ENCODE results near the gene TRIM40.

Gene TRIM40

DNA sequence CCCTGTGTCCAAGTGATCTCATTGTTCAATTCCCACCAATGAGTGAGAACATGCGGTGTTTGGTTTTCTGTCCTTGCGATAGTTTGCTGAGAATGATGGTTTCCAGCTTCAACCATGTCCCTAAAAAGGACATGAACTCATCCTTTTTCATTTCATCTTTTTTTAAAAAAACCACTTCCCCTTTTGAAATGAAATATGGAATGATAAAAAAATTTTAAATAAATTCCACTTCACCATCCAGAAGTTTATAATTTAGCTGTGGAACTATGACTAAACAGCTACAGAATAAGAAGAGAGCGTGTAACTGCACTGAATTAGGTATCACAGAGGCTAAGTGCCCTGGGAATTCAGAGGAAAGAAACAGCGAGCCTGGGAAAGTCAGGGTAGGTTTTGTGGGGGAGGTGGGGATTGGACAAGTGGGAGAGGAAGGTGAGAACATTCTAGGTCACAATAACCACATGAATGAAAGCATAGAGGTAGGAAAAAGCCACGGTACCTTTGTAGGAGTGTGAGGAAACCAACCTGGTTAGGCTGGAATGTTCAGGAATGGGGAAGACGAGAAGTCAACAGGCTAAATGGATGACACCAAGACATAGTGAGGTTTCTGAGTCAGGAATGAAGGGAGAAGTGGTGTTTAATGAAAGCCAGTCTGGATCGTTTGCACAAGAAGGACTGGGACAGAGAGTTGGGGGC, 14.1 kb downstream of the TRIM40 start:
- H3K4me1 ChIP-seq (ENCODE audit: insufficient read depth, low read length) = no peaks in the 10 kb centered on the region; the same call in 1 of the 2 replicates

DNA sequence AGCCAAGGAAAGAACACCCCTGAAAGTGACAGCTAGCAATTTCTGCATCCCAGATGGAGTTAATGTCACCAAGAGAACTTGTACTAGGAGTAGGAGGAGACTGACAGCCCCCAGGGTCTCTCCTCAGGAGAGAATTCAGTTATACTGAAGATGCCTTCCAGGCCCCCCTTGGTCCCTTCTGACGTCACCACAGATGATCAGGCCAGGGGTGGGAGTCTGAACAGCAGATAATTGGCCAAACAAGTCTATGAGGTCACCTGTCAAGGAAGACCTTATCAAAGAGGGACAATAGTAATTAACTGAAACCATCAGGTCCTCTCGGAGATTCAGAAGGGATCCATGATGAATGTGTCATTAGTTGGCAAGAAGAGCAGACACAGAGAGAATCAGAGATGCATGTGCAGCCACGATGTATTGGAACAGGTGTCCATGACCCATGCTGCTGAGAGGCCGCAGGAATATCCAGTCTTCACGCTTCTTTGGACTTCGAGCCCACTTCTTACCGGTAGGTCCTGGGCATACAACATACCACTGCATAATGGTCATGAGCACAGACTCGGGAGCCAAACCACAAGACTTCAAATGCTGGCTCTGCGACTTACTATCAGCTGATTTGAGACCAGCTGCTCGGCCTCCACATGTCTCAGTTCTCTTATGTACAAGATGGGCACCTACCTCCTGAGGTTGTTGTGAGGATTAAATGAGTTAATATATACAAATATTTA, 14.9 kb downstream of the TRIM40 start:
- no peaks in the 10 kb centered on the region for H3K36me3 ChIP-seq (ENCODE audit: insufficient read depth, low read length)
- H3K9ac ChIP-seq (ENCODE audit: low read depth, low read length) = no peak overlapping the region
- no peaks in the 10 kb centered on the region; the same call in 1 of the 2 replicates for H3K4me1 ChIP-seq (ENCODE audit: insufficient read depth, low read length)
- no peaks in the 10 kb centered on the region for H3K9me3 ChIP-seq (ENCODE audit: control insufficient read depth, insufficient read depth, low read length)

More for the DNA sequence above, 14.1 kb downstream of the TRIM40 start:
- Histone ChIP-seq H3K9ac (ENCODE audit: low read depth, low read length) (no peak overlapping the region), H3K36me3 (ENCODE audit: insufficient read depth, low read length) (no peaks in the 10 kb centered on the region), H3K9me3 (ENCODE audit: control insufficient read depth, insufficient read depth, low read length) (no peaks in the 10 kb centered on the region)

DNA sequence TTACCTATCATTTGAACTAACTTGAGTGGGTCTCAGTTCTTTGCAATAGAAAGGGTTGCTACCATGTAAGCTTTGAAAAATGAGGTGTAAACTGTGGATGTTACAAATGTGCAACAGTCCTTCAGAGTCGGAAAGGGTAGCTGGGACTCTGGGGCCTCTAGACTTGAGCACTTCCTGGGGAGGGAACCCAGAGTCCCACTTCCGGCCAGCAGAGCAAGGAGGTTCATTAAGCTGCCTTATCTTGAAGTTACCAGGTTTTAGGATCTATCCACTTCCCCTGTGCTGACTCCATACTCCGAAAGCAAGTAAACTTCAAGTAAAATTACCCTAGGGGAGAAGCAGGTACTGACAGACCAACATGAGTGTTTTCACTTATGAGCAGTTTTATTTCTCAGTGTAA, 15.6 kb downstream of the TRIM40 start:
- H3K9me3 ChIP-seq (ENCODE audit: control insufficient read depth, insufficient read depth, low read length) = no peaks in the 10 kb centered on the region
- H3K4me1 ChIP-seq (ENCODE audit: insufficient read depth, low read length) = no peaks in the 10 kb centered on the region; the same call in 1 of the 2 replicates
- H3K9ac ChIP-seq (ENCODE audit: low read depth, low read length) = no peak overlapping the region
- no peaks in the 10 kb centered on the region for H3K36me3 ChIP-seq (ENCODE audit: insufficient read depth, low read length)

DNA sequence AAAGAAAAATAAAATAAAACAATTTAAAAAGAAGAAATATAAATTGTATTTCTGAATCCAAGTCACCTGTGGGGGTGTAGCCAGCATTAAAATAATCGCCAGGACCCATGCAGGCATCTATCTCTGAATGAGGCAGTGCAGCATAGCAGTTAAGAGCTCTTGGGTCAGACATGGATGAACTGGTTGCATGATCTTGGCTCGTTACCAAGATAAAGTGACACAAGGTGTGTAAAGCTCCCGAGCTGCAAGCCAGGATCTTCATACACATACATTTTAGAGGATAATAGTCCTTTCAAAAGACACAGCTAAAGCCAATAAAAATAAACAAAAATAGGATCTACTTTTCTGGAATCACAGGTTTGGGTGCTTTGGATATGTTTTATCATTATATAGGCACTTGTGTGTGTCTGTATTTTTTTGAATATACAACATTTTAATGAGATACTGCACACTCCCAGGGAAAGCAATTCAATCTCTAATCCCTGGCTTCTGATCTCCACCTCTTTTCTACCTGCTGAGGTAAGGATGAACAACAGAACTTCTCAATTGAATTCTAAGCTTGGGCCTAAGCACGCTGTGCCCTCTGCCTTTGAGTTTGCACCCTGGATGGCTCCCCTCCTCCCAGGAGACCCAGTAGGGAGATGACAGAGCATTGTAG, 16.2 kb downstream of the TRIM40 start:
- H3K9me3 ChIP-seq (ENCODE audit: control insufficient read depth, insufficient read depth, low read length) = no peaks in the 10 kb centered on the region
- H3K4me1 ChIP-seq (ENCODE audit: insufficient read depth, low read length) = no peaks in the 10 kb centered on the region; the same call in 1 of the 2 replicates
- H3K9ac ChIP-seq (ENCODE audit: low read depth, low read length) = no peak overlapping the region
- H3K36me3 ChIP-seq (ENCODE audit: insufficient read depth, low read length) = no peaks in the 10 kb centered on the region

DNA sequence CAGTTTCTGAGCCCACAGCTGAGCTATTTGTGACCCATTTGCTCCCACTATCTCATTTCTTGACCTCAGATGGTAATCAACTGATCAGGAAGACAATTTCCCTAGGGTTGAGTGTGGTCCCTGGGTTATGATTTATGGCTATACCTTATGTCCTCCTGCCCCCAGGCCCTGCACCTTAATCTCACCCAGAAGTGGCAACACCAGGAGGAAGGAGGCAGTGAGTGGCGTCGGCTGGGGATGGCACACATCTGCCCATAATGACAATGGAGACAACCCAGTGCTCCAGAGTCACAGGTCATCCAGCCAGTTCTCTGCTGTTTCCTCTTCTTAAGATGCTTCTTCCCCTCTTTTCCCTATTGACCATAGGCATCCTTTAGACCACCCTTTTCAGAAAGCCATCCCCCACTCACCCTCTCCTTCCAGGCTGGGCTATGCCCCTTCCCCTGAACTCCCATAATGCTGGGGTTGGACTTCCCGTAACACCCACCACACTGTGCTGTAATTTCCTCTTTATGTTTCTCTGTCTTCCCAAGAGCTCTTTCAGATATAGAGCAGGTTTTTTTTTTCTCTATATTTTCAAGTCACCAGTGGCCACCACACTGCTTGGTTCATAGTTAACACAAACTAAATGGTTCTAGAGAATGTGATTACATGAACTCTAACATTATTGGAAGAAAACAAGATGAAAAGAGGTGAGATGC, 17.1 kb downstream of the TRIM40 start:
- no peaks in the 10 kb centered on the region for H3K9me3 ChIP-seq (ENCODE audit: control insufficient read depth, insufficient read depth, low read length)
- no peaks in the 10 kb centered on the region; the same call in 1 of the 2 replicates for H3K4me1 ChIP-seq (ENCODE audit: insufficient read depth, low read length)
- no peaks in the 10 kb centered on the region for H3K36me3 ChIP-seq (ENCODE audit: insufficient read depth, low read length)
- no peak overlapping the region for H3K9ac ChIP-seq (ENCODE audit: low read depth, low read length)

DNA sequence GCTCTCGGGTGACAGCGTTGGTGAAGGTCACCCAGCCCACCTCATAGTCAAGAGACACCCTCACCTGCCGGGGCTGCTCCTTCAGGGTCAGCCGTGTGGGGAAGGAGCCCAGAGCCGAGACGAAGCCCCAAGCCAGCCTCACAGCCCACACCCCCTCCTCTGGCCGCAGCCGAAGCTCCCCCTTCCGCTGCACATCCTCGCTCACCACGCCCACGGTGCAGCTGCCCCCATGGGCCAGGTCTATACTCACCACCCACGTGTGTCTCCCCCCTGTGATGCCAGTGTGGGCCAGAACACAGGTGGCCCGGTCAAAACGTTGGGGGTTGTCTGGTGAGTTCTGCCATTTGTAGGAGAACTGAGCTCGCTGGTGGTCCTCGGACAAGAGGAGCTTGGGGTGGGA, 18.1 kb downstream of the TRIM40 start:
- Histone ChIP-seq H3K4me1 (ENCODE audit: insufficient read depth, low read length) (no peaks in the 10 kb centered on the region; the same call in 1 of the 2 replicates), H3K36me3 (ENCODE audit: insufficient read depth, low read length) (no peaks in the 10 kb centered on the region), H3K9ac (ENCODE audit: low read depth, low read length) (no peak overlapping the region), H3K9me3 (ENCODE audit: control insufficient read depth, insufficient read depth, low read length) (no peaks in the 10 kb centered on the region)

DNA sequence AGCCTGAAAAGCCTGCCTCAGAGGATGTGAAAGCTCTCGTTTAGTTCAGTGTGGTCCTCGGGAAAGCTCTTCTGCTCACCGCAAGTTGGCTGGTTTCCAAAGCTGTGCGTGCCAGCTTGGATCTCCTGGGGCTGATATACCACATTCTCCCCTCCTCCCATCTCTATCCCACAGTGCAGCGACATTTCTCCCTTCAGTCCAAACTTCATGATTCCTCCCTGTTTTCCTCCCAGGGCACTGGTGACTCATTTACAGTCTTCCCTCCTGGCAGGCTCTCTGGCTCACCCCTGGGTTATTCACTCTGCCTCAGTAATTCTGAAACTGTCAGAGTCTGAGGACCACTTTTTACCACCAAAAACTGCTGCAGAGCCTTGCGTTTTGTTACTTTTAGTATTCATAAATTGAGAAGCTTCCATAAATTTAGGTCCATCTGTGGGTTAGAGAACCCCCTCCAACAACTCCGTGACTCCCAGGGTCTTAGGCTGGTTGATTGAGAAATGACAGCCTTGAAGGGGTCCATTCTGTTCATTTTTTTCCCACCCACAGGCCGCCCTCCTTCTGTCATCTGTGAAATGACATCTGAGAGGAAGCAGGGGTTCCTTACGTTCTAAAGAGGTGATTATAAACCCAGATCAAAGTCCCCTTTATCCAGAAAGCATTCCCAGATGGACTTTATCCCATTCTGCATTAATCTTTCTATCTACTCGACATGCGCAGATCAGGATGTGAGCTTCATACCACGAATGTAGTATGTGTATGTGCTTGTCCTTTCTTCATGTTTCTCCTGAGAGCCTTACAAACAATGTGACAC, 19.0 kb downstream of the TRIM40 start:
- Histone ChIP-seq H3K9ac (ENCODE audit: low read depth, low read length) (no peak overlapping the region), H3K4me1 (ENCODE audit: insufficient read depth, low read length) (no peaks in the 10 kb centered on the region; the same call in 1 of the 2 replicates), H3K9me3 (ENCODE audit: control insufficient read depth, insufficient read depth, low read length) (no peaks in the 10 kb centered on the region), H3K36me3 (ENCODE audit: insufficient read depth, low read length) (no peaks in the 10 kb centered on the region)

DNA sequence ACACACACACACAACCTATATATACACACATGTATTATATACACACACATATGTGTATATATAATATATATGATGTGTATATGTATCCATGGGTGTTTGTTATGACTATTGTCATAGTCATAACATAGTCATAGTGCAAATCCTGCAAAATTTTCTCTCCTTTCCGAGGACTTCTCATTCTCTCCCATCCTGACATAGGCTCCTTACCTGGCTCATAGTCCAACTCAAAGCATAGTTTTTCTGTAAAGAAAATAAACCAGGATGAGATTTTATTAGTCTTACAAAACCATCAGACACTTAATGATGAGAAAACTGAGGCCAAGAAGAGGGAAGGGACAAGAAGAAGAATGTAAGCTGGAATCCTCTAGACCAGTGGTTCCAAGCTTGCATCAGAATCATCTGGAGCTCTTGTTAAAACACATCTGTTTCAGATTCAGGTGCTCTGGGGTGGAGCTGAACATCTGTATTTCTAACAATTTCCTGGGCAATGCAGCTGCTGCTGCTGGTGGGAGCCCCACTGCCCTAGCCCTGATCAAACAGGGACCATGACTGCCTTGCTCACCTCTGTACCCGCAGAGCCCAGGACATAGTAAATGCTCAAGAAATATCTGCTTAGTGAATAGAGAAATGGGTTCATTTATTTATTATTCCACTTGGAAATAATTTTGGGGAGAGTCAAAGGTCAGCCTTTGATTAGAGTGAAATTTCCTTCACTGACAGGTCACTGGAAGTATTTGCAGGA, 19.8 kb downstream of the TRIM40 start:
- Histone ChIP-seq H3K9ac (ENCODE audit: low read depth, low read length) (no peak overlapping the region), H3K4me1 (ENCODE audit: insufficient read depth, low read length) (no peaks in the 10 kb centered on the region; the same call in 1 of the 2 replicates), H3K36me3 (ENCODE audit: insufficient read depth, low read length) (no peaks in the 10 kb centered on the region), H3K9me3 (ENCODE audit: control insufficient read depth, insufficient read depth, low read length) (no peaks in the 10 kb centered on the region)

DNA sequence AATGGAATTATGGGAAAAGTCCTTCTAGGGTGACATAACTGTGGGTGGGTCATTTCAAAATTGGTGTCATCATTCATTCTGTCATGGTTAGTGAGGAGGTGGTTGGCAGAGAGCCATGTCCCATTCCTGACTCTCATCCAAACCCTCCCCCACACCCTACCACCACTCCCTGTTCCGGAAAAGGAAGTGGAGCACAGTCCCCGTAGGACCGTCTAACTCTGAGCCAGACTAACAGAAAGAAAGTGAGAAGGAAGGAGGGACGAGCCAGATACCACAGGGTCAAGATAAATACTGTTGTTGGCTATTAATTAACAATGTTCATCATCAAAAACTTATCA, 20.3 kb downstream of the TRIM40 start:
- Histone ChIP-seq H3K9ac (ENCODE audit: low read depth, low read length) (no peak overlapping the region), H3K4me1 (ENCODE audit: insufficient read depth, low read length) (no peaks in the 10 kb centered on the region; the same call in 1 of the 2 replicates), H3K36me3 (ENCODE audit: insufficient read depth, low read length) (no peaks in the 10 kb centered on the region), H3K9me3 (ENCODE audit: control insufficient read depth, insufficient read depth, low read length) (no peaks in the 10 kb centered on the region)

DNA sequence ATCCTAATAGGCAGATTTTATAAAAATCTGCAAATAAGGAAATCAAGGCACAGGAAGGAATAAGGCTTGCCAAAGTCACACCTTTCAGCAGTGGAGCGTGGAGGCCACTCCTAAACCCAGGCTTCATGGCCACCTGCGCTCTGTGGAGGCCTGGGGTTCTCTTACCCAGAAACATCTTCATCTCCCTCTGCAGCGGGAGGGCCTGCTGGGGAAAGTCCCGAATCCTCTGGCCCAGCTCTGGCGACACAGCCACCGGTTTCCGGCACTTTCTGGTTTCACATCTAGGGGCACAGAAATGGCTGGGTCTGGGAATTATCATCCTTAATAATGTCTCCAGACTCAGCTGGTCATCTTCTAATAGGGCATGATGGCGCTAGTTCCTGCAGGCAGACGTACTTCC, 20.8 kb downstream of the TRIM40 start:
- no peak overlapping the region for H3K9ac ChIP-seq (ENCODE audit: low read depth, low read length)
- no peaks in the 10 kb centered on the region; the same call in 1 of the 2 replicates for H3K4me1 ChIP-seq (ENCODE audit: insufficient read depth, low read length)
- H3K36me3 ChIP-seq (ENCODE audit: insufficient read depth, low read length) = no peaks in the 10 kb centered on the region
- H3K9me3 ChIP-seq (ENCODE audit: control insufficient read depth, insufficient read depth, low read length) = no peaks in the 10 kb centered on the region

DNA sequence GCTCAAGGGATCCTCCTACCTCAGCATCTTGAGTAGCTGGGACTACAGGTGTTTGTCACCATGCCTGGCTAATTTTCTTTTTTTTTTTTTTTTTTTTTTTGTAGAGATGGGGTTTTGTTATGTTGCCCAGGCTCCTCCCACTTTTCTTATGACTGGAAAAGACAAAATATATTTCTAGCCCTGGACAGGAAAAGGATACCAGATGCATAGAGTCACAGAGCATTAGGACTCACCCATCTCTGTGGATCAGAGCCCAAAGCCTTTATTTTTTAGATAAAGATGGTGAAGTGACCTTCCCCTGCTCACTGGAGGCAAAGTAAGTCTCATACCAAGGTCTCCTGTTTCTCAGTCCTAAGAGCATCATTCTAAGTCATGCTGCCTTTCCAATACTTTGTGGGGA, 21.6 kb downstream of the TRIM40 start:
- H3K9ac ChIP-seq (ENCODE audit: low read depth, low read length) = no peak overlapping the region
- no peaks in the 10 kb centered on the region for H3K36me3 ChIP-seq (ENCODE audit: insufficient read depth, low read length)
- no peaks in the 10 kb centered on the region for H3K9me3 ChIP-seq (ENCODE audit: control insufficient read depth, insufficient read depth, low read length)
- no peaks in the 10 kb centered on the region; the same call in 1 of the 2 replicates for H3K4me1 ChIP-seq (ENCODE audit: insufficient read depth, low read length)

DNA sequence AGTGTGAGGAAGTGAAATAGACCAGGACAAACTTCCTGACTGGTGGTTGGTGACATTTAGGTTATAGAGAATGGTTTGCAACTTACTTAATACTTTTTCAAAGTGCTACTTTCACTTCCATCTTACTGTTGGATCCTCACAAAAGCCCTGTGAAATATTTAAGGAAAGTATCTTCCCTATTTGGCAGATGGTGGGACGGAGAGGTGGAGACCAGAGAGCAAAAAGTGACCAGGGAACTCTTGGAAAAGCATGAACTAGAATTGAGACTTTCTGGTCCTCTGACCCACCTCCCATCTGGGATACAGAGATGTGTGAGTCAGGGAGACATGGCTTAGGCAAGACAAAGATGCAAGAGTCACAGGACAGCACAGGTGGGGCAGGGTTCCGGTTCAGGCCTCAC, 22.1 kb downstream of the TRIM40 start:
- H3K9me3 ChIP-seq (ENCODE audit: control insufficient read depth, insufficient read depth, low read length) = no peaks in the 10 kb centered on the region
- H3K9ac ChIP-seq (ENCODE audit: low read depth, low read length) = no peak overlapping the region
- no peaks in the 10 kb centered on the region; the same call in 1 of the 2 replicates for H3K4me1 ChIP-seq (ENCODE audit: insufficient read depth, low read length)
- H3K36me3 ChIP-seq (ENCODE audit: insufficient read depth, low read length) = no peaks in the 10 kb centered on the region

DNA sequence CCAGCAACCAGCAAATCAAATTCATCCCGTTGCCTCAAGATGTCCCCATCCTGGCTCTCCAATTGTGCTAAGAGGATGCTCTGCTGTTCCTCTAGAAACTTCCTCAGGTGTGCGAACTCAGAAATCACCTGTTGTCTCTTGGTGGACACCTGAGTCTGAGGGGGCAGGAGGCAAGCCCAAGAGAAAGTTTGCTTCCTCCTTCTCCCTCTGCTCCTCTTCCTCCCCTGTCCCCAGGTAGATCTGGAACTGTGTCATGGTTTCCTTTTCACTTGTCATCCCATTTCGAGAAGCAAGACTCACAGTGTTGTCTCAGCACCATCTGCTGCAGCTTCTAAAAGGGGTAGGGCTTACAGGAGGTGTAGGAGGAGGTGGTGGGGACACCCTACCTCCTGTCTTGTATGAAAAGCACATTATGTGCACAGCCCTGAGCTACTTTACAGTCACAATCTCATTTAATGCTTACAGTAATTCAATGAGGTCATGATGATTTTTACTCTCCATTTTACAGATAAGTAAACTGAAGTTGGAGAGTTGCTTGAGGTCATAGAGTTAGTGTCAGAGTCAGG, 22.6 kb downstream of the TRIM40 start:
- Histone ChIP-seq H3K9ac (ENCODE audit: low read depth, low read length) (no peak overlapping the region), H3K36me3 (ENCODE audit: insufficient read depth, low read length) (no peaks in the 10 kb centered on the region), H3K4me1 (ENCODE audit: insufficient read depth, low read length) (no peaks in the 10 kb centered on the region; the same call in 1 of the 2 replicates), H3K9me3 (ENCODE audit: control insufficient read depth, insufficient read depth, low read length) (no peaks in the 10 kb centered on the region)

Data from ES-I3 (cell line).